Body of pancreas (tissue), 4 donors: ENCODE results near the gene PHF23. TPM values are rescaled to one million over a fixed set of nuclear protein-coding genes. Genes with fewer than 3 reads are reported as not detected.
A peak's percentile ranks its signal among the peaks of the same experiment; 100 is the strongest.

ENCODE experiments used
- ATAC-seq: fragments of 150-250 bp; one replicate; pipeline ENCODE4 v1.9.1; 2016
- DNase-seq, 4 donors: peaks; one replicate each; pipeline ENCODE4 v3.0.0-alpha.2; 2019
- H3K27ac ChIP-seq, 4 donors: fragments of 200-600 bp; sonication (generic); 1 replicate in 3 of 4; 2 replicates in 1 of 4; pipeline versions ENCODE4 v1.5.1 to v1.6.1; 2016 to 2019; ENCODE audit warnings: mild to moderate bottlenecking in 1 of 4, mixed read lengths in 1 of 4, moderate library complexity in 1 of 4
- H3K27me3 ChIP-seq, 2 donors: fragments of 200-600 bp; sonication (generic); one replicate each; pipeline ENCODE4 v1.6.0; 2016; ENCODE audit warnings: mild to moderate bottlenecking in 1 of 2
- H3K36me3 ChIP-seq, 2 donors: fragments of 200-600 bp; sonication (generic); replicated peaks in 1 of 2; 2 replicates each; pipeline ENCODE4 v1.5.1; 2016; ENCODE audit warnings: low read depth in 2 of 2; ENCODE audit not compliant: insufficient read depth in 1 of 2
- H3K4me1 ChIP-seq: fragments of 200-600 bp; sonication (generic); one replicate; pipeline ENCODE4 v1.6.0; 2016
- H3K4me3 ChIP-seq, 2 donors: fragments of 200-600 bp; sonication (generic); 1 replicate in 1 of 2; 2 replicates in 1 of 2; pipeline ENCODE4 v1.5.1; 2016 to 2019
- H3K9me3 ChIP-seq, 3 donors: fragments of 200-600 bp; sonication (generic); 1 replicate in 2 of 3; 2 replicates in 1 of 3; pipeline ENCODE4 v1.5.1; 2016
- POLR2A ChIP-seq, 3 donors: fragments of 450-650 bp; IDR thresholded peaks; one replicate each; pipeline ENCODE4 v1.6.1; 2016; ENCODE audit warnings: antibody characterized with exemption in 3 of 3, mild to moderate bottlenecking in 2 of 3
- WGBS, 2 donors: methylation state at CpG; one replicate each; pipeline ENCODE4 v1.1.5; 2017; 5-methylcytosine and 5-hydroxymethylcytosine counted together
- intact Hi-C: fragments of 100-400 bp; cut with DNase I; formaldehyde crosslinking; loops from one replicate; pipeline ENCODE4 v1.15.1; 2023
- total RNA-seq, 2 donors: library from RNA; depleted of rRNA; stranded (reverse); fragments of >200 nt; gene quantifications; one replicate each; pipeline ENCODE4 v1.1.0, GENCODE V29; 2016
- TF ChIP-seq, protein P1 (sequence below), 7 experiments: fragments of 450-650 bp in 4 of 7; fragments of 200-600 bp in 3 of 7; sonication (generic) in 3 of 7; IDR thresholded peaks; one replicate each; pipeline ENCODE4 v1.5.1; 2016 to 2019; ENCODE audit warnings: antibody characterized with exemption in 7 of 7

The PHF23 gene
- total RNA-seq, 2 donors from 2014 or later = 11.9 to 15.8 TPM

DNA sequence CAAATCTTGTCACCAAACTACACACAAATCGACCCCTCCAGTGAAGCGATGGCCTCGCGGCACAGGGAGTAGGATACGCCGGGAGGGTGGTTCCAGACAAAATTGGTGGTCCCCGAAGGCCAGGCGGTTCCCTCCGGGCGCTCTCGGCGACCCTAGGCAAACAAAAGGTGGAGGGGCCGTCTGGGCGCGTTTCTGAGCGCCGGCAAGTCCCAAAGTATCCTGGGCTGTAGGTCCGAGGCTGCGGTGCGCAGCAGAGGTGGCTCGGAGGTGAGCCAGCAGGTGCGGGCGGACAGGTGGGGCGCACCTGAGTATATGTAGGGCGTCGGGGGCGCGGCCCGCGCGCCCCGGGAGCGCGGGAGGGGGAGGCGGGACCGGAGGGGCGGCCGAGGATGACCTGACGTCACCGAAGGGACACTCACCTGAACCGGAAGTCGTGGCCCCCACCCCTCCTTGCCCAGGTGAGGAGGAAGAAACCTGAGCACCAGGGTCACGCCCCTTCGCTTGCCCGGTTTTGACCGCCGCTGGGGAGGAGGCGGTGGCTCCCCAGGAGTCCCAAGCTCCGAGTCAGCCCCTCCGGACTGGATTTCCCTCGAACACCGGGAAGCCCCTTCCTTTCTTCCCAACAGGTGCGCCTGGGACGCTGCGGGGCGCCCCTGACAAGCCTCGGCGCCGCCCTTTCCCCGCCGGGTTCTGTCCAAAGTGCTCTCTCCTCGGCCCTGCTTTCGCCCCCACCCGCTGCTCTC, 23.1 kb upstream of the PHF23 start, which contains the start of gene CLDN7:
TSS of gene CLDN7 (minus strand) at position 287 of the 743 bp plus-strand sequence. CDS start 435 bp downstream, outside the sequence.
- peaks cover 0 to under 1% of the 10 kb centered on the region in 2 donors for H3K36me3 ChIP-seq
- peak; percentile 97 to 99 (median 99) for TF ChIP-seq POLR2A (IDR thresholded peaks at IDR 0.05)
- TF ChIP-seq, protein P1, sequence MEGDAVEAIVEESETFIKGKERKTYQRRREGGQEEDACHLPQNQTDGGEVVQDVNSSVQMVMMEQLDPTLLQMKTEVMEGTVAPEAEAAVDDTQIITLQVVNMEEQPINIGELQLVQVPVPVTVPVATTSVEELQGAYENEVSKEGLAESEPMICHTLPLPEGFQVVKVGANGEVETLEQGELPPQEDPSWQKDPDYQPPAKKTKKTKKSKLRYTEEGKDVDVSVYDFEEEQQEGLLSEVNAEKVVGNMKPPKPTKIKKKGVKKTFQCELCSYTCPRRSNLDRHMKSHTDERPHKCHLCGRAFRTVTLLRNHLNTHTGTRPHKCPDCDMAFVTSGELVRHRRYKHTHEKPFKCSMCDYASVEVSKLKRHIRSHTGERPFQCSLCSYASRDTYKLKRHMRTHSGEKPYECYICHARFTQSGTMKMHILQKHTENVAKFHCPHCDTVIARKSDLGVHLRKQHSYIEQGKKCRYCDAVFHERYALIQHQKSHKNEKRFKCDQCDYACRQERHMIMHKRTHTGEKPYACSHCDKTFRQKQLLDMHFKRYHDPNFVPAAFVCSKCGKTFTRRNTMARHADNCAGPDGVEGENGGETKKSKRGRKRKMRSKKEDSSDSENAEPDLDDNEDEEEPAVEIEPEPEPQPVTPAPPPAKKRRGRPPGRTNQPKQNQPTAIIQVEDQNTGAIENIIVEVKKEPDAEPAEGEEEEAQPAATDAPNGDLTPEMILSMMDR (IDR thresholded peaks at IDR 0.05) = peak in 5 of 7 experiments; percentile 12 to 51 (median 40)
- peak within 1 kb of the TSS; percentile 39 to 99 for H3K4me3 ChIP-seq
- intact Hi-C loops = no loop called here
- peak; percentile 83 for ATAC-seq
- DNase-seq = peak; percentile 94 to 97 (median 96)
- H3K9me3 ChIP-seq = no peaks in the 10 kb centered on the region
- 3 to 5% methylated on average over 22 to 63 of the region's 64 CpGs for WGBS, 2 donors
- H3K27ac ChIP-seq = peak within 1 kb of the TSS; percentile 89 to 100 (median 97)
- H3K4me1 ChIP-seq = peaks cover 39% of the 10 kb centered on the region
- H3K27me3 ChIP-seq = no peaks in the 10 kb centered on the region

DNA sequence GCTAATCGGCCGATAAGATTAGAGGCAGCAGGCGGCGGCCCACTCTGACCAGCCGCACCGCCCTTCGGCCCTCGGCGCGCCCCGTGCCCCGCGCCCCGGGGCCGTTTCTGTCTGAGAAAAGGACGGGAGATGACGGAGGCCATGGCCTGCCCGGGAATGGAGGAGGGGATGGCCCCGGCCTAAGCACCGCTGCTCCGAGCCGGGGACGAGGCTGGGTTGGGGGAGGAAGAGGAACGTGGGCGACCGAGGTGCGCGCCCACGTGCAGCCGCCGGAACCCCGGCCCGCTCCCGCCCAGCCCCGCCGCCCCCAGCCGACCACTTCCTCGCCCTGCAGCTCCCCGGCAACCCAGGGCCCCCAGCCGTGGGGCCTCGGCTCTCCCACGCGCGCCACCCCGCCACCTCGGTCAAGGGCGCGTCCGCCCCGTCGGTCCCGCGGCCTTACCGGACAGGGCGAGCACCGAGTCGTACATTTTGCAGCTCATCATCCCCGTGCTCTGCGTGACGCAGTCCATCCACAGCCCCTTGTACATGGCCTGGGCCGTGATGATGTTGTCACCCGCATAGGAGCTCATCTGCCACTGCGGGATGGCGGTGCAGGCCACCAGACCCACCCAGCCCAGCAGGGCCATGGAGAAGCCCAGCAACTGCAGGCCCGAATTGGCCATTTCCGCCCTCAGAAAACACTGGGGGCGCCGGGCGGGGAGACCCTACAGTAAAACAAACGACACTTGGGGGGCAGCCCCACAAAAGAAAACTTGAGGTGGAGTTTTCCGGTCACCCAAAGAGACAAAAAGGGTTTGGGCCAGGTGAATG, 22.3 kb upstream of the PHF23 start:
- intact Hi-C loops = no loop called here
- Histone ChIP-seq H3K27me3 (no peaks in the 10 kb centered on the region), H3K4me3 (peak overlapping the region; percentile 39 to 99), H3K4me1 (peaks cover 39% of the 10 kb centered on the region), H3K27ac (peak overlapping the region; percentile 89 to 100 (median 97)), H3K9me3 (no peaks in the 10 kb centered on the region), H3K36me3 (peaks cover 0 to 1% of the 10 kb centered on the region in 2 donors)
- DNase-seq = peak; percentile 38 to 49 (median 45)
- peak; percentile 22 for ATAC-seq
- WGBS, 2 donors = 3% methylated on average over 5 to 65 of the region's 71 CpGs
- TF ChIP-seq, protein P1 (IDR thresholded peaks at IDR 0.05) = no peak
- TF ChIP-seq POLR2A (IDR thresholded peaks at IDR 0.05) = no peak

DNA sequence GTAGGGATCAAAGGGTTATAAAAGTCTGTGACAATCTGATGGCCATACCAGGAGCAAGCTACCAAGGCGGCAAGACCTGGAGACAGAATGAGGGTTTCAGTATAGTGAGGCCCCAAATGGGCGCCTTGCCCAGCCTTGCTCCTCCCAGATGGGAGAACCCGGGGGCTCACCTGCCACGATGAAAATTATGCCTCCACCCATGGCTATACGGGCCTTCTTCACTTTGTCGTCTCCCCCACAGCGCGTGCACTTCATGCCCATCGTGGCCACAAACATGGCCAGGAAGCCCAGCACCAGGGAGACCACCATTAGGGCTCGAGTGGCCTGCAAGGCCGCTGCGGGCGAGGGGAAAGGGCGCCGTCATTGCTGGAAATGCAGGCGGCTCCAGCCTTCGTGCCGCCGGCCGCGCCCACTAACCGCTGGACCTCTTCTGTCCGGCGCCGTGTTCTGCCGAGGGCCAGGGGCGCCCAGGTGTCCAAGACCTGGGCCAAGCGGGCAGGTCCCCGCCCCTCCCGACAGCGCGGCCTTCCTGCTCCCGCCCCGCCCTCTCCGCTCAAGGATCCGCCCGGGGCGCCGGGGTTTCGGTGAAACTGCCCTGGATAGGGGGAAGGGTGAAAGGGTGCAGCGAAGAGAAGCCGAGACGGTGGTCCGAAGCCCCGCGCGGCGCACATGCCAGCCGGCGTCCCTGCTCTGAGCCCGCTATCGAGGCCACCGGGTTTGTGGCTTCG, 21.6 kb upstream of the PHF23 start:
- Histone ChIP-seq H3K27me3 (no peaks in the 10 kb centered on the region), H3K4me3 (peak overlapping the region; percentile 39 to 99), H3K4me1 (peaks cover 39% of the 10 kb centered on the region), H3K9me3 (no peaks in the 10 kb centered on the region), H3K27ac (peak overlapping the region; percentile 89 to 100 (median 97)), H3K36me3 (peaks cover 0 to 4% of the 10 kb centered on the region in 2 donors)
- WGBS, 2 donors = 1 to 15% methylated on average over 8 to 54 of the region's 54 CpGs
- intact Hi-C loops = no loop called here
- peak; percentile 86 to 90 (median 88) for DNase-seq
- ATAC-seq = peak; percentile 64
- TF ChIP-seq, protein P1 (IDR thresholded peaks at IDR 0.05) = no peak
- peak; percentile 75 to 89 (median 83) for TF ChIP-seq POLR2A (IDR thresholded peaks at IDR 0.05)

DNA sequence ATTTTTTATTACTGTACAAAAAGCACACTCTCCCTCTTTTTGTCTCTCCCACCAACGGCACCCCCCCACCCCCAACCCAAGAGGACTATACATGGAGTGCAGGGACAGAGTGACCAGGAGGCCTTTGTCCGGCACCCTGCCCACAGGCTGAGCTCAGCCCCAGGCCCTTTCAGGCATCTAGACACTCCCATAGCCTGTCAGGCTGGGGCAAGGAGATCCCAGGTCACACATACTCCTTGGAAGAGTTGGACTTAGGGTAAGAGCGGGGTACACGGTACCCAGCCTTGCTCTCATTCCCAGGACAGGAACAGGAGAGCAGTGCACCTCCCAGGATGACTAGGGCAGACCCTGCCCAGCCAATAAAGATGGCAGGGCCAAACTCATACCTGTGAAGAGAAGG, 20.9 kb upstream of the PHF23 start:
- Histone ChIP-seq H3K4me3 (peak overlapping the region in 1 of 2 donors; percentile 39), H3K9me3 (no peaks in the 10 kb centered on the region), H3K36me3 (peaks cover 0 to 4% of the 10 kb centered on the region in 2 donors), H3K27me3 (no peaks in the 10 kb centered on the region), H3K27ac (peak overlapping the region; percentile 89 to 100 (median 97)), H3K4me1 (peaks cover 39% of the 10 kb centered on the region)
- intact Hi-C loops = no loop called here
- no peak for ATAC-seq
- TF ChIP-seq, protein P1 (IDR thresholded peaks at IDR 0.05) = no peak
- TF ChIP-seq POLR2A (IDR thresholded peaks at IDR 0.05) = no peak
- DNase-seq = no peak
- 33 to 64% methylated on average over 3 to 4 of the region's 4 CpGs for WGBS, 2 donors
